Measurements from ENCODE around the gene MYO16.

DNA sequence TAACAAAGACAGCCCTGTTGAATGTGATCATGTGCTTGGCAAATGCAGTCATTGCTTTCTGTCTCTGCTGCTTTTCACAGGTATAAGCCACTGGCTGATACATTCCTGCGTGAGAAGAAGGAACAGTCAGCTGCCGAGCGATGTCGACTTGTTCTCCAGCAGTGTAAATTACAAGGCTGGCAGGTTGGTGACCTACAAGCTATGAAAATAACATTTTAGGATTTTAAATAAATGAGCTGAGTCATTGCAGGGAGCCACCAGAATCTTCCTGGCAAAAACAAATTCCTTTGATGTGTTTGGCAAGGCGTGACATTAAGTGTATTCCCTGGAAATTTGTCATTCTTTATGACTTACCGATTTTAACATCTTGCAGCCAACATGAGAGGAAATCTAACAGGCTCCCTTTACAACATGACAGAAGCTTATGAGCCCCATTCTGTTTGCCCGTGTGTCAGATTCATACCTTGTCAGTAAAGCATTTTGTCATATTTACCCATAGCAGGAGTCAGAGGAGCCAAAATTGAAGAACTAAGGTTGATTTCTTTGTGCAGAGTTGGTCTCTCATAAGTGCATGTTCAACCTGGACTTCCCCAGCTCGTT is 471.4 kb downstream of the MYO16 start:
- TF ChIP-seq, protein P1, sequence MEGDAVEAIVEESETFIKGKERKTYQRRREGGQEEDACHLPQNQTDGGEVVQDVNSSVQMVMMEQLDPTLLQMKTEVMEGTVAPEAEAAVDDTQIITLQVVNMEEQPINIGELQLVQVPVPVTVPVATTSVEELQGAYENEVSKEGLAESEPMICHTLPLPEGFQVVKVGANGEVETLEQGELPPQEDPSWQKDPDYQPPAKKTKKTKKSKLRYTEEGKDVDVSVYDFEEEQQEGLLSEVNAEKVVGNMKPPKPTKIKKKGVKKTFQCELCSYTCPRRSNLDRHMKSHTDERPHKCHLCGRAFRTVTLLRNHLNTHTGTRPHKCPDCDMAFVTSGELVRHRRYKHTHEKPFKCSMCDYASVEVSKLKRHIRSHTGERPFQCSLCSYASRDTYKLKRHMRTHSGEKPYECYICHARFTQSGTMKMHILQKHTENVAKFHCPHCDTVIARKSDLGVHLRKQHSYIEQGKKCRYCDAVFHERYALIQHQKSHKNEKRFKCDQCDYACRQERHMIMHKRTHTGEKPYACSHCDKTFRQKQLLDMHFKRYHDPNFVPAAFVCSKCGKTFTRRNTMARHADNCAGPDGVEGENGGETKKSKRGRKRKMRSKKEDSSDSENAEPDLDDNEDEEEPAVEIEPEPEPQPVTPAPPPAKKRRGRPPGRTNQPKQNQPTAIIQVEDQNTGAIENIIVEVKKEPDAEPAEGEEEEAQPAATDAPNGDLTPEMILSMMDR (IDR thresholded peaks at IDR 0.05) = no peak
- TF ChIP-seq POLR2AphosphoS5 (IDR thresholded peaks at IDR 0.05) = no peak

All from breast epithelium (tissue), 3 donors.